ENCODE measurements around the gene NEDD4.

DNA sequence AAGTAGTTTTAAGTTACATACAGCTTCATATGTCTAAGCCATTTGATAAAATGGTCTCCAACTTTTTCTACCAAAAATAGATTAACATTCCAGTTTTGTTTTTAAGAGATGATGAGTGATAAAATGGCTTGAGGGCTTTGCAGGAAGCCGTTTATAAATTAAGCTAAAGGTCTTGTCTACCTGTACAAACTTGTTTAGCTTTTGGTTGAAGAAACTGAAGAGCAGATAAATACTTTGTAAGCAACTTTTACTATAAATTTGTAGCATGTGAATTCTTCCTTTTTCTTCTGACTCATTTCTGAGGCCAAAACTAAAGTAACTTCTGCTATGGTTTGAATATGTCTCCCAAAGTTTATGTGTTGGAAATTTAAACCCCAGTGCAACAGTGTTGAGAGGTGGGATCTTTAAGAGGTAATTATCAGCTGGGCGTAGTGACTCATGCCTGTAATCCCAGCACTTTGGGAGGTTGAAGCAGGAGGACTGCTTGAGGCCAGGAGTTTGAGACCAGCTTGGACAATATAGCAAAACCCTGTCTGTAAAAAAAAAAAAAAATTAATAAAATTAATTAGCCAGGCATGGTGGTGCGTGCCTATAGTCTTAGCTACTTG lies 8.2 kb upstream of the NEDD4 start:
- TF ChIP-seq, protein P1, sequence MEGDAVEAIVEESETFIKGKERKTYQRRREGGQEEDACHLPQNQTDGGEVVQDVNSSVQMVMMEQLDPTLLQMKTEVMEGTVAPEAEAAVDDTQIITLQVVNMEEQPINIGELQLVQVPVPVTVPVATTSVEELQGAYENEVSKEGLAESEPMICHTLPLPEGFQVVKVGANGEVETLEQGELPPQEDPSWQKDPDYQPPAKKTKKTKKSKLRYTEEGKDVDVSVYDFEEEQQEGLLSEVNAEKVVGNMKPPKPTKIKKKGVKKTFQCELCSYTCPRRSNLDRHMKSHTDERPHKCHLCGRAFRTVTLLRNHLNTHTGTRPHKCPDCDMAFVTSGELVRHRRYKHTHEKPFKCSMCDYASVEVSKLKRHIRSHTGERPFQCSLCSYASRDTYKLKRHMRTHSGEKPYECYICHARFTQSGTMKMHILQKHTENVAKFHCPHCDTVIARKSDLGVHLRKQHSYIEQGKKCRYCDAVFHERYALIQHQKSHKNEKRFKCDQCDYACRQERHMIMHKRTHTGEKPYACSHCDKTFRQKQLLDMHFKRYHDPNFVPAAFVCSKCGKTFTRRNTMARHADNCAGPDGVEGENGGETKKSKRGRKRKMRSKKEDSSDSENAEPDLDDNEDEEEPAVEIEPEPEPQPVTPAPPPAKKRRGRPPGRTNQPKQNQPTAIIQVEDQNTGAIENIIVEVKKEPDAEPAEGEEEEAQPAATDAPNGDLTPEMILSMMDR (IDR thresholded peaks at IDR 0.05), result no peak
- TF ChIP-seq POLR2A (IDR thresholded peaks at IDR 0.05), result no peak

Measured in testis (tissue), 2 donors.